Measurements from ENCODE around the gene PRKCH.

GRCh38 chr14:61403411-61403810 is 82.0 kb downstream of the PRKCH start:
- TF ChIP-seq EP300 (IDR thresholded peaks at IDR 0.05) (no peak), CTCF (IDR thresholded peaks at IDR 0.05) (no peak), POLR2A (IDR thresholded peaks at IDR 0.05) (no peak), POLR2AphosphoS5 (IDR thresholded peaks at IDR 0.05) (no peak)
